OCI-LY1 (cell line): ENCODE measurements around the gene MKRN2OS.

Source experiments
- H2AFZ ChIP-seq: fragments of 200-600 bp; sonication (generic), shearing (Covaris generic); 2 replicates; pipeline ENCODE4 v1.6.0; 2014; ENCODE audit warnings: antibody characterized with exemption, mild to moderate bottlenecking, low read length
- H3F3A ChIP-seq: fragments of 200-600 bp; sonication (generic), shearing (Covaris generic); 2 replicates; pipeline ENCODE4 v1.6.0; 2014; ENCODE audit warnings: mild to moderate bottlenecking, antibody characterized with exemption, low read length, moderate library complexity; ENCODE audit not compliant: insufficient read depth
- H3K27ac ChIP-seq: fragments of 200-600 bp; sonication (generic); 2 replicates; pipeline ENCODE4 v1.5.1; 2014; ENCODE audit warnings: low read length, mixed run types, mild to moderate bottlenecking, low read depth; ENCODE audit not compliant: poor library complexity, severe bottlenecking
- H3K27me3 ChIP-seq: fragments of 200-600 bp; sonication (generic); 2 replicates; pipeline ENCODE4 v1.6.0; 2014; ENCODE audit warnings: antibody characterized with exemption, mild to moderate bottlenecking, low read length, moderate library complexity; ENCODE audit not compliant: insufficient read depth
- H3K36me3 ChIP-seq: fragments of 200-600 bp; sonication (generic); 2 replicates; pipeline ENCODE4 v1.6.1; 2014; ENCODE audit warnings: mild to moderate bottlenecking, antibody characterized with exemption, low read length, moderate library complexity, mixed read lengths; ENCODE audit not compliant: insufficient read depth
- H3K4me1 ChIP-seq: fragments of 200-600 bp; sonication (generic); 2 replicates; pipeline ENCODE4 v1.5.1; 2014; ENCODE audit warnings: mild to moderate bottlenecking, low read length, moderate library complexity; ENCODE audit not compliant: insufficient read depth, severe bottlenecking
- H3K4me2 ChIP-seq: fragments of 200-600 bp; sonication (generic), shearing (Covaris generic); 2 replicates; pipeline ENCODE4 v1.6.1; 2014; ENCODE audit warnings: low read length
- H3K4me3 ChIP-seq: fragments of 200-600 bp; sonication (generic); 2 replicates; pipeline ENCODE4 v1.5.1; 2014; ENCODE audit warnings: low read length, low read depth, mild to moderate bottlenecking, mixed read lengths; ENCODE audit not compliant: poor library complexity, severe bottlenecking
- H3K79me2 ChIP-seq: fragments of 200-600 bp; shearing (Covaris generic); 2 replicates; pipeline ENCODE4 v1.6.1; 2016; ENCODE audit warnings: mixed run types, low read length, mixed read lengths; ENCODE audit not compliant: insufficient read depth
- H3K9ac ChIP-seq: fragments of 200-600 bp; sonication (generic), shearing (Covaris generic); 2 replicates; pipeline ENCODE4 v1.6.1; 2014; ENCODE audit warnings: mild to moderate bottlenecking, low read length, mixed read lengths
- H3K9me2 ChIP-seq: fragments of 200-600 bp; sonication (generic), shearing (Covaris generic); 2 replicates; pipeline ENCODE4 v1.6.1; 2014; ENCODE audit warnings: low read depth, mild to moderate bottlenecking, low read length, mixed read lengths
- H3K9me3 ChIP-seq: fragments of 200-600 bp; shearing (Covaris generic); 2 replicates; pipeline ENCODE4 v1.6.1; 2014; ENCODE audit warnings: low read length, mixed read lengths
- H4K20me1 ChIP-seq: fragments of 200-600 bp; sonication (generic), shearing (Covaris generic); 2 replicates; pipeline ENCODE4 v1.6.0; 2016; ENCODE audit warnings: mild to moderate bottlenecking, low read length; ENCODE audit not compliant: insufficient read depth
- EZH2 ChIP-seq: fragments of 200-600 bp; sonication (generic), shearing (Covaris generic); IDR thresholded peaks from 2 replicates; pipeline ENCODE4 v1.8.0; 2017; ENCODE audit warnings: borderline replicate concordance, mixed run types, mild to moderate bottlenecking, antibody characterized with exemption, low read length, moderate library complexity, mixed read lengths
- TF ChIP-seq, protein P1 (sequence below): fragments of 200-600 bp; sonication (generic), shearing (Covaris generic); IDR thresholded peaks from 2 replicates; pipeline ENCODE4 v1.5.1; 2017; ENCODE audit warnings: mild to moderate bottlenecking, antibody characterized with exemption, low read length, moderate library complexity, mixed read lengths

Gene MKRN2OS

DNA sequence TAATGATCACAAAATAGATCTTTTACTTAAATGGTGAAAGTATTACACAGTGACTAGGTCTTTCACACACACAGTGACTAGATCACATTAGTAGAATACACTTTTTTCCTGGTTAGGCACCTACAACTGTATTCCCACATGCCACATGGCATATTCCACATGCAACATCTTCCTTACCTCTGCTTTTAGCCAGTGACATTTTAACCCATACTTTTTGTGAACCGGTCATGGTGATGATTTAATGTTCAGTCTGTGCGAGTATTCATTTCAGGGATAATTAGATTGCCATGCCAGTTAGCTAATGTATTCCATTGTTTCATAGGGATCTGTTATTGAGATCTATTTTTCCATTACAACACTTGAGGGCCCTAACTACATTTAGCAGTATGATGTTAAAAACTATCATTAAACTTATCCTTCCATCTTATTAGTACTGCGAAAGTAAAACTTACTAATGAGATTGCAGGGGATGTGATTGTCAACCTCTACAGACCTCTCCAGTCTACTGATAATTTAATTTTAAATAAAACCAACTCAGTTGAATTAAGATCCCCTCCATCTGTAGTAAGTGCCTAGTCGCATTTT is 32.7 kb downstream of the MKRN2OS start:
- no peaks in the 10 kb centered on the region for H3K4me1 ChIP-seq
- H3K36me3 ChIP-seq, result peaks cover 4% of the 10 kb centered on the region; the same call in 1 of the 2 replicates
- H3K9me3 ChIP-seq, result no peaks in the 10 kb centered on the region
- H3K79me2 ChIP-seq, result no peaks in the 10 kb centered on the region
- H3K27me3 ChIP-seq, result no peaks in the 10 kb centered on the region
- no peak for TF ChIP-seq EZH2
- TF ChIP-seq, protein P1, sequence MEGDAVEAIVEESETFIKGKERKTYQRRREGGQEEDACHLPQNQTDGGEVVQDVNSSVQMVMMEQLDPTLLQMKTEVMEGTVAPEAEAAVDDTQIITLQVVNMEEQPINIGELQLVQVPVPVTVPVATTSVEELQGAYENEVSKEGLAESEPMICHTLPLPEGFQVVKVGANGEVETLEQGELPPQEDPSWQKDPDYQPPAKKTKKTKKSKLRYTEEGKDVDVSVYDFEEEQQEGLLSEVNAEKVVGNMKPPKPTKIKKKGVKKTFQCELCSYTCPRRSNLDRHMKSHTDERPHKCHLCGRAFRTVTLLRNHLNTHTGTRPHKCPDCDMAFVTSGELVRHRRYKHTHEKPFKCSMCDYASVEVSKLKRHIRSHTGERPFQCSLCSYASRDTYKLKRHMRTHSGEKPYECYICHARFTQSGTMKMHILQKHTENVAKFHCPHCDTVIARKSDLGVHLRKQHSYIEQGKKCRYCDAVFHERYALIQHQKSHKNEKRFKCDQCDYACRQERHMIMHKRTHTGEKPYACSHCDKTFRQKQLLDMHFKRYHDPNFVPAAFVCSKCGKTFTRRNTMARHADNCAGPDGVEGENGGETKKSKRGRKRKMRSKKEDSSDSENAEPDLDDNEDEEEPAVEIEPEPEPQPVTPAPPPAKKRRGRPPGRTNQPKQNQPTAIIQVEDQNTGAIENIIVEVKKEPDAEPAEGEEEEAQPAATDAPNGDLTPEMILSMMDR, result no peak
- H3K27ac ChIP-seq, result no peak overlapping the region
- no peaks in the 10 kb centered on the region for H4K20me1 ChIP-seq
- H3K4me2 ChIP-seq, result no peak overlapping the region
- H3K4me3 ChIP-seq, result no peak overlapping the region
- H3K9me2 ChIP-seq, result no peaks in the 10 kb centered on the region
- no peak overlapping the region for H3K9ac ChIP-seq
- no peaks in the 10 kb centered on the region for H3F3A ChIP-seq
- H2AFZ ChIP-seq, result no peak overlapping the region

DNA sequence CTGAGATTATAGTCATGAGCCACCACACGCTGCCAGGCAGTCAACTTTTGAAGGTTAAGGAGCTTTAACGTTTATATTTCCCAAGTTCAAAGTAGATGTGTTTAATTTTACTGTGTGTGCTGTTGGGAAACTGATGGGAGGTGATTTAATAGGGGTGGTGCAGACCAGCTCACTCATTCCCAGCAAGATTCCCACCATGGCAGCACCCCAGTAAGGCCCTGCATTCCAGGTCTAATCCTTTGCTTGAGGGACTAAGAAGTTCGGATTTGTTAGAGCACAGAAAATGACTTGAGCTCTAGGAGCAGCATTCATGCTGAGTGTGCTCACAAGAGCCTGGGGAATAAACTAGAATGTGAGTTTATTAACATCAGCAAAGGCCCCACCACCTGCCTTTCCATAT is 35.8 kb downstream of the MKRN2OS start:
- Histone ChIP-seq H3K4me2 (no peak overlapping the region), H3K27ac (no peak overlapping the region), H3K36me3 (peaks cover 15% of the 10 kb centered on the region), H3K79me2 (no peaks in the 10 kb centered on the region), H4K20me1 (no peaks in the 10 kb centered on the region), H3K4me1 (no peaks in the 10 kb centered on the region), H3K9me3 (no peaks in the 10 kb centered on the region), H3K9me2 (no peaks in the 10 kb centered on the region), H3F3A (no peaks in the 10 kb centered on the region), H3K9ac (no peak overlapping the region), H3K27me3 (no peaks in the 10 kb centered on the region), H2AFZ (no peak overlapping the region), H3K4me3 (no peak overlapping the region)
- TF ChIP-seq, protein P1, result no peak
- no peak for TF ChIP-seq EZH2

DNA sequence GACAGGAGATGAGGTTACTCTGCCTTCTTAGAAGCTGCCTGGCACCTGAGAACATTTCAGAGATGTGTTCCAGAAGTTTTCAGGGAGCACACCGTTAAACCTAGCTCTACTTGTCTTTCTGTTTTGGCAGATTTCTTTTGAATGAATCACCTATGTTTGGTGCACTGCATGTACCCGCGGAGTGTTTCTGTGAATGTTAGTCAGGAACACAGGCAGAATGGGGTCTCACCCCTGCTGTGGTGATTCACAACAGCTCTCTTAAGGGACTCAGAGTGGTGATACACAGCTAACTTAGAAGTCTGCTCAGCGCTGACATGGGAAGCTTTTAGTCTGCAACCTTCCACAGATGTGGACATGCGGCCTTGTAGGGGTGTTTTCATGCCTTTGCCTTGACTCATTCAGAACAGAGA is 37.0 kb downstream of the MKRN2OS start:
- Histone ChIP-seq H3K4me1 (no peaks in the 10 kb centered on the region), H3K27ac (no peak overlapping the region), H3K36me3 (peaks cover 27% of the 10 kb centered on the region), H3K27me3 (no peaks in the 10 kb centered on the region), H3K79me2 (no peaks in the 10 kb centered on the region), H4K20me1 (no peaks in the 10 kb centered on the region), H3K4me3 (no peak overlapping the region), H3K4me2 (no peak overlapping the region), H3F3A (no peaks in the 10 kb centered on the region), H2AFZ (no peak overlapping the region), H3K9me2 (no peaks in the 10 kb centered on the region), H3K9ac (no peak overlapping the region), H3K9me3 (no peaks in the 10 kb centered on the region)
- TF ChIP-seq, protein P1, result no peak
- TF ChIP-seq EZH2, result no peak
